DND-41 (cell line): ENCODE measurements around the gene PPM1D.

Source experiments
- EZH2 ChIP-seq: IDR thresholded peaks from 3 replicates; pipeline ENCODE4 v1.6.1; 2012; ENCODE audit warnings: borderline replicate concordance, low read depth, mild to moderate bottlenecking, moderate library complexity, low read length, inconsistent platforms; ENCODE audit not compliant: severe bottlenecking
- TF ChIP-seq, protein P1 (sequence below): IDR thresholded peaks from 2 replicates; pipeline ENCODE4 v1.5.1; 2012; ENCODE audit warnings: borderline replicate concordance, low read length, moderate library complexity, mild to moderate bottlenecking; ENCODE audit not compliant: poor library complexity, severe bottlenecking; ENCODE audit errors: extremely low read depth

DNA sequence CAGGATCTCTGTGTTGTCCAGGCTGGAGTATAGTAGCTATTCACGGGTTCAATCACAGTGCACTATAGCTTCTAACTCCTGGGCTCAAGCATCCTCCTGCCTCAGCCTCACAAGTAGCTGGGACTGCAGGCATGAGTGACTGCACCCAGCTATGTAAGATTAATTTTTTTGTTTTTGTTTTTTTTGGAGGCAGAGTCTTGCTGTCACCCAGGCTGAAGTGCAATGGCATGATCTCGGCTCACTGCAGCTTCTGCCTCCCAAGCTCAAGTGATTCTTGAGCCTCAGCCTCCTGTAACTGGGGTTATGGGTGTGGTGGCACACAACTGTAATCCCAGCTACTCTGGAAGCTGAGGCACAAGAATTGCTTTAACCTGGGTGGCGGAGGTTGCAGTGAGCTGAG is 15.8 kb downstream of the PPM1D start:
- TF ChIP-seq, protein P1, sequence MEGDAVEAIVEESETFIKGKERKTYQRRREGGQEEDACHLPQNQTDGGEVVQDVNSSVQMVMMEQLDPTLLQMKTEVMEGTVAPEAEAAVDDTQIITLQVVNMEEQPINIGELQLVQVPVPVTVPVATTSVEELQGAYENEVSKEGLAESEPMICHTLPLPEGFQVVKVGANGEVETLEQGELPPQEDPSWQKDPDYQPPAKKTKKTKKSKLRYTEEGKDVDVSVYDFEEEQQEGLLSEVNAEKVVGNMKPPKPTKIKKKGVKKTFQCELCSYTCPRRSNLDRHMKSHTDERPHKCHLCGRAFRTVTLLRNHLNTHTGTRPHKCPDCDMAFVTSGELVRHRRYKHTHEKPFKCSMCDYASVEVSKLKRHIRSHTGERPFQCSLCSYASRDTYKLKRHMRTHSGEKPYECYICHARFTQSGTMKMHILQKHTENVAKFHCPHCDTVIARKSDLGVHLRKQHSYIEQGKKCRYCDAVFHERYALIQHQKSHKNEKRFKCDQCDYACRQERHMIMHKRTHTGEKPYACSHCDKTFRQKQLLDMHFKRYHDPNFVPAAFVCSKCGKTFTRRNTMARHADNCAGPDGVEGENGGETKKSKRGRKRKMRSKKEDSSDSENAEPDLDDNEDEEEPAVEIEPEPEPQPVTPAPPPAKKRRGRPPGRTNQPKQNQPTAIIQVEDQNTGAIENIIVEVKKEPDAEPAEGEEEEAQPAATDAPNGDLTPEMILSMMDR, result no peak
- no peak for TF ChIP-seq EZH2
